GM23248 (cell line): Measurements from ENCODE around the gene DIP2C.

Experiments used
- EZH2 ChIP-seq: fragments of 200-600 bp; sonication (generic); IDR thresholded peaks from 2 replicates; pipeline ENCODE4 v1.6.1; 2018; ENCODE audit warnings: antibody characterized with exemption, mild to moderate bottlenecking; ENCODE audit not compliant: insufficient read depth, poor library complexity, severe bottlenecking
- EZH2phosphoT487 ChIP-seq: fragments of 200-600 bp; sonication (generic); IDR thresholded peaks from 2 replicates; pipeline ENCODE4 v1.6.1; 2018; ENCODE audit warnings: antibody characterized with exemption, moderate library complexity, mild to moderate bottlenecking, low read depth; ENCODE audit not compliant: insufficient read depth

DNA sequence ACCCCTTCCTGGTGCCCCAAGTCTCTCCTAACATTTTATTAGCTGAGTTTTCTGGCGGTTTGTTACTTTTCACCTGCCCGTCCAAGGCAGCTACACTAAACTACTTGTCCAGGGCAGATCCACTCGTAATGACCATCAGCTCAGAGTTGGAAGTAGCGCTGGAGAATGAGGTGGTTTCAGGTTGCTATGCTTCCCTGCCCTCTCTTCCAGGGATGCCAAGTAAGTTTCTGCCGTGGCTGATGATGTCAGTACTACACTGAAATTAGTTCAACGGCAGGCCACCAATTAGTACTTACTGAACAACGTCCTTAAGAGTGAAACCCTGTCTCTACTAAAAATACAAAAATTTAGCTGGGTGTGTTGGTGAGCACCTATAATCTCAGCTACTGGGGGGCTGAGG, 55.2 kb downstream of the DIP2C start:
- TF ChIP-seq EZH2phosphoT487 (no peak), EZH2 (no peak)
